T follicular helper cell (primary cell): ENCODE data around the gene AK8.

Experiments used
- DNase-seq: peaks from one replicate; pipeline ENCODE4 v3.0.0-alpha.2; 2020; ENCODE audit warnings: low read depth

AK8 gene

GRCh38 chr9:132857616-132858342, 20.3 kb downstream of the AK8 start:
- no peak for DNase-seq

DNA sequence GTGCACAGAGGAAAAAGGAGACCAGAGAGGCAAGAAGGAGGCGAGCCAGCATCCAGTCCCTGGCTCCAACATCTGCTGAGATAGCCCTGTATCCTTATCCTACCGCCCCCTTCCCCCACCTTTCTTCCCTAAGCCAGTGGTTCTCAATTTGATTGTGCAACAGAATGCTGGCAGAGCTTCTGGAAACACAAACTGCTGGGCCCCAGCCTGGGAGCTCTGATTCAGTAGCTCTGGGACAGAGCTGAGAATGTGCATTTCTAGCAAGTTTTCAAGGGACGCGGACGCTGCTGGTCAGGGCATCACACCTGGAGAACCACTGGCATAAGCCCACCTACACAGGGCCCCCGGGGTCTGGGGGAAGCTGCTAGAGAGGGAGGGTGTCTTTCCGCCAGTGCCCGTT, 21.1 kb downstream of the AK8 start:
- no peak for DNase-seq

DNA sequence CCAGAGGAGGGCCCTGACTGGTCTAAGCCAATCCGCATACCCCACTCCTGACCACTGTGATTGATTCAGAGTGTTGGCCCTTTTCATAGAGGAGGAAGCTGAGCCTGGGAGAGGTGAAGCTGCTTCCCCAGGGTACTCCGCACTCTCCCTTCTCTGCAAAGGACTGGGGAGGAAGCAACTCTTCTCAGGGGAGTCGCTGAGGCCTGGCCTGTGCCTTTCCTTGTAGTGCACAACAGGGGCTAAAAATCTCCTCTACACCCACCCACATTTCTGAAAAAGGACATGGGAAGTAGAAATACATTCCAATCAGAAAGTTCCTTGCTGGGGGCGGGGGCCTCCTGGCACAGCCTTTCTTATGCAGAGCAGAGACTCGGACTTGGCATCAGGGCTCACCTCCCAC, 22.2 kb downstream of the AK8 start:
- DNase-seq: no peak

- DNase-seq: no peak
Measured at GRCh38 chr9:132854832-132855231, 23.3 kb downstream of the AK8 start.

GRCh38 chr9:132853482-132853881, 24.6 kb downstream of the AK8 start:
- DNase-seq: no peak

GRCh38 chr9:132849185-132849706, 28.8 kb downstream of the AK8 start:
- no peak for DNase-seq

GRCh38 chr9:132846918-132847515, 31.1 kb downstream of the AK8 start:
- no peak for DNase-seq

GRCh38 chr9:132846109-132846917, 31.8 kb downstream of the AK8 start:
- no peak for DNase-seq

DNA sequence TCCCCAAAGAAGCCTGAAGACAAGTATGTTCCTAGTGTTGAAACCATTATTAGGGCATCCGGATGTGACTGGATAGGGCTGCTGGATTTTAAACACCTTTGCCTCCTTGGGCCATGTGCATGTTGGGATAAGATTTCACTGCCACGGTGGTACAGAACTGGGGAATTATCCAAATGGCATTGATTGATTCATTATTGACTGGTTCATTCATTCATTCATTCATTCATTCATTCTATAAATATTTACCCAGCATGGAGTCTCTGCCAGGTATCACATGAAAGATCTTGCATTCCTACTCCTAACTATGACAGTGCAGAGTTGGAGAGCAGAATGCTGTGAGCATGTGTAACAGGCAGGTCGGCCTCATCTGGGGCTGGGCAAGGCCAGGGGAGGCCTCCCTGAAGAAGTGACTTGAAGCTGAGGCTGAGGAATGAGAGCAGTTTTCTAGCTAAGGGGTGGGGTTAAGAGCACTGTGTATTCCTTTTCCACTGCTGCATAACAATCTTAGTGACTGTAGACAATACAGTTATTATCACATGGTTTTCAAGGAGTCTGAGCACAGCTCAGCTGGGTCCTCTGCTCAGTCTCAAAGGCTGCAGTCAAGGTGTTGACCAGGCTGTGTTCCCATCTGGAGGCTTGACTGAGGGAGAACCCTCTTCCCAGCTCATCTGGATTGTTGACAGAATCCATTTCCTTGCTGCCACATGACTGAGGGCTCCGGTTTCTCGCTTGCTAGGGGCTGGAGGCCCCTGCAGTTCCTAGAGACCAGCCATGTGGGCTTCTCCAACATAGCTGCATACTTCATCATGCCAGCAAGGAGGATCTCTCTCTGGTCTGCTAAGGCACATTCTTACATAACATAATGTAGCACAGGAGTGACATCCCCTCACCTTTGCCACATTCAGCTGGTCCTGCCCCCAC, 35.7 kb downstream of the AK8 start:
- DNase-seq: no peak

- DNase-seq: no peak
Measured at GRCh38 chr9:132840980-132841379, 37.1 kb downstream of the AK8 start.

DNA sequence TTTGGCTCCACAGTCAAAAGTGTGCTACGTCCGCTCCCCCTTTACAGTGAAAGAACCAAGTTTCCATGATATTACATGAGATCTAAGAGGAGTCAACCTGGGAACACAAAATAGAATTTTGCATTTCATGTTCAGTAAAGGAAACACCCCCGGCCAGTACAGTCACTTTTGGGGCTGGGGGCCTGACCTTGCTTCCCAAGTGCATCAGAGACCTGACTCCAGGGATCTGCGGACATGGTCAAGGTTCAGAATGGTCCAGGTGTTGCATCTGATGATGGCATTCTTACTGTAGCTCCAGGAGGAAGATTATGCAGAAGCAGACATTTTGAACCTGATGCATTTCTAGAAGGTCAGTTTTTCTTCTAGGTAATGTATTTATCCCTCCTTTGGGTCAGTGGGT, 39.8 kb downstream of the AK8 start:
- no peak for DNase-seq

- no peak for DNase-seq
Measured at GRCh38 chr9:132837501-132838286, 40.4 kb downstream of the AK8 start.

DNA sequence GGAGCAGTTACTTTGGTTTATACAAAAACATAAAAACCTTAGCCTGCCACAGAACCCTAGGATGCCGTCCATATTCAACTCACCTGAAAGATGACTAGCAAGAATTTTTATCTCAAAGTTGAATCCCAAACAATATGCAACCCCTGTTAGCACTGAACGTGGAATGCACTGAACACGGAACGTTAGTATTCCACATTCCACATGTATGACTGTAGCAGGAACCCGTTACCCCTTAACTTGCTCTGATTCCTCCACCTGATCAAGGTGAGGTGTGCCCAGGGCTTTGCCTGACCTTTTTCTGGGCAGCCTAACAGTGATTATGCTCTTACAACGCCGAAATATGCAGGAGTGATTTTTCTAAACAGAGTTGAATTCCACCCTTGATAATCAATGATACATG, 43.7 kb downstream of the AK8 start:
- DNase-seq: no peak

GRCh38 chr9:132833550-132834121, 44.4 kb downstream of the AK8 start:
- no peak for DNase-seq

DNA sequence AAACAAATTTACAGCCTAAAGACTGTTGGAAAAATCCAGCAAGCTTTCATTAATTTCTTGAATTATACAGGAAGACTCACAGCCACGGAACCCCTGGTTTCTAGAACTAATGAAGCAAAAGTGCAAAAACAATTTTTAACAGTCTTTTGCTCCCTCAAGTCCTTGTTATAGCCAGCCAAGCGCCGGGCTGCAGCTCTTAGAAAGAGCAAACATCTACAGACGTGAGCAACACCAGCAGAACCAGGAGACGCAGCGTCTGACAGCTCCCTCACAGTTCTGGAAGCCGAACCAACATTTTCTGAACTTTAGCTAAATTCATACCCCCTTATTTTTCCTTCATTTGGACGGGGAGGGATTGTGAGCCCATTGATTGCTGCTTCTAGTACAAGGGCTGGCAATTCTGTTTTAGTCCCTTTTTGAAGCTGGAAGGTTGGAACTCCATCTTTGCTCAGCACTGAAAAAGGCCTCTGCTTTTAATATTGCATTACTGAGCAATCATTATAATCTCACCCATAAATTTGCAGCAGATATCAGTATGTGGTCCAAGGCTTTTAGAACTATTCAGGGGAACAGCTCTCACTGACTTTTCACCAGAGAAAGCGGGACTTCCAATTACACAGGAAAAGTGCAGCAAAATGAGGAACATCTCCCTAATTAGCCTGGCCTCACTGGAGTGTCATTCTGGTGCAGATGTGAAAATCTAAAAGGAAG, 45.8 kb downstream of the AK8 start:
- DNase-seq: no peak

GRCh38 chr9:132828201-132828770, 49.8 kb downstream of the AK8 start:
- no peak for DNase-seq

DNA sequence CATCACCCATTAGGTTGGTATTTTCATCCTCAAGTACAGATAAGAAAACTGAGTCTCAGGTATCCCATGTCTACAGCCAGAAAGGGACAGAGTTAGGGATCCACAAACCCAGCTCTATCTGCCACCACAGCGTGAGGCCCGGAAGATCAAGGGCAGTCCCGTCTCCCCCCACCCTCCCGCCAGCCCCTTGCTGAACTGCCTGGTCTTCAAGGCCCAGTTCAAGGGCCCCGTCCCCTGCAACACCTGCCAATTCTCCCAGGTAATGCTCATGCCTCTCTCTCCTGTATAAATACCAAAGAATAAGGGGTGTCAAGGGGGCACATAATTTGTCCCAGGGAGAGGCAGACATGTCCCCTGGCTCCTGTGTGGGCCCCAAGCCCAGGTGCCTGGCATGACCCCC, 50.7 kb downstream of the AK8 start:
- no peak for DNase-seq

GRCh38 chr9:132826621-132827365, 51.3 kb downstream of the AK8 start:
- DNase-seq: no peak

- DNase-seq: no peak
Measured at GRCh38 chr9:132826131-132826530, 52.0 kb downstream of the AK8 start.
